GM18858 (cell line): ENCODE results near the gene WNT8B.

ENCODE experiments used
- ATAC-seq: cut with Tn5 transposase; IDR thresholded peaks from one replicate; pipeline ENCODE4 v1.9.1; 2021; ENCODE audit not compliant: unreplicated experiment

The WNT8B gene

GRCh38 chr10:100462709-100463108 lies at the start of gene WNT8B:
WNT8B (plus strand) TSS chr10:100463009; CDS start chr10:100463169, 160 bp downstream.
- ATAC-seq: no peak

- no peak for ATAC-seq
These were observed 49.6 kb upstream of the WNT8B start for GRCh38 chr10:100413173-100413572.

GRCh38 chr10:100419911-100420449 lies 42.8 kb upstream of the WNT8B start:
- ATAC-seq: no peak

GRCh38 chr10:100427374-100427773 lies 35.4 kb upstream of the WNT8B start:
- ATAC-seq: no peak

- ATAC-seq: no peak
These were observed 29.3 kb upstream of the WNT8B start for GRCh38 chr10:100433253-100434240.

GRCh38 chr10:100436255-100436654 lies 26.6 kb upstream of the WNT8B start:
- ATAC-seq: no peak

GRCh38 chr10:100438674-100439315 lies 24.0 kb upstream of the WNT8B start:
- ATAC-seq: no peak

- no peak for ATAC-seq
These were observed 20.3 kb upstream of the WNT8B start for GRCh38 chr10:100442548-100442947.

GRCh38 chr10:100446130-100446761 lies 16.6 kb upstream of the WNT8B start:
- ATAC-seq: no peak

GRCh38 chr10:100447663-100448062 lies 15.1 kb upstream of the WNT8B start:
- no peak for ATAC-seq

GRCh38 chr10:100448951-100449350 lies 13.9 kb upstream of the WNT8B start:
- no peak for ATAC-seq

- ATAC-seq: no peak
These were observed 5.5 kb downstream of the WNT8B start for GRCh38 chr10:100468322-100468721.

GRCh38 chr10:100468978-100469377 lies 6.2 kb downstream of the WNT8B start:
- ATAC-seq: no peak

GRCh38 chr10:100469756-100470155 lies 6.9 kb downstream of the WNT8B start:
- ATAC-seq: no peak

GRCh38 chr10:100470367-100470766 lies 7.6 kb downstream of the WNT8B start:
- no peak for ATAC-seq

- ATAC-seq: no peak
These were observed 15.2 kb downstream of the WNT8B start for GRCh38 chr10:100477970-100478369.

GRCh38 chr10:100479037-100479436 lies 16.2 kb downstream of the WNT8B start:
- no peak for ATAC-seq

GRCh38 chr10:100480002-100480401 lies 17.2 kb downstream of the WNT8B start:
- no peak for ATAC-seq

- ATAC-seq: peak; percentile 97
These were observed 18.8 kb downstream of the WNT8B start for GRCh38 chr10:100481462-100482081.

GRCh38 chr10:100482181-100482833 lies 19.5 kb downstream of the WNT8B start:
- no peak for ATAC-seq
